ENCODE results near the gene ASB13. TPM values are rescaled to one million over a fixed set of nuclear protein-coding genes. Genes with fewer than 3 reads are reported as not detected.

Gene ASB13
- total and polyA plus RNA-seq, 2 of the 13 experiments (the other 11 are each of a cell fraction or from before 2014, with no cell fraction given): 9.3 to 15.4 TPM

DNA sequence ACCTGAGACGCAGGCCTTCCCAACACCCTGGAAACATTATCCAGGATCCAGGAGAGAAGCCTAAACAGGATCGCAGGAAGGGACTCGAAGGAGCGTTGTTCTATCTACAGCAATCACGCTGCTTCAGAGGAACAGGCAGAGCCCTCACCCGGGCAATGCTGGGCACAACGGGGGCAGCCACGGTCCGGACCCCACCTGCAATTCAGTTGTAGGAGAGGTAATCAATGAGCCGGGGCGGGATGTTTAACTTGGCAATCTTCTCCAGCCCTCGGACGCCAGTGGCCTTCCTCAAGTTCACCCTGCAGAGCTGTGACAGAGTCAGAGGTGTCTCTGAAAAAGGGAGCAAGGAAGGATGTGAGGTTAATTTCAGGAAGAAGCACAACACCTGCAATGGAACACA is 25.9 kb downstream of the ASB13 start:
- DNase-seq (ENCODE audit: low spot score) (no peak), FAIRE-seq (no peak), ATAC-seq (no peak)
- Histone ChIP-seq H3K9me3 (ENCODE audit: low read length) (no peaks in the 10 kb centered on the region), H3K4me3 (replicated peaks in 1 of 3; ENCODE audit: insufficient read depth in 1 of 3, low read depth in 2 of 3, low read length in 3 of 3) (no peak overlapping the region), H2AFZ (ENCODE audit: low read length) (no peak overlapping the region), H4K20me1 (ENCODE audit: insufficient read depth, low read length) (no peaks in the 10 kb centered on the region), H3K27me3 (ENCODE audit: control insufficient read depth in 1 of 2, insufficient read depth in 2 of 2, low read length in 2 of 2) (no peaks in the 10 kb centered on the region), H3K4me2 (ENCODE audit: low read depth, low read length) (no peak overlapping the region), H3K9ac (ENCODE audit: insufficient read depth, low read depth, low read length) (no peak overlapping the region), H3K27ac (ENCODE audit: extremely low read length, insufficient read depth, low read length) (no peak overlapping the region), H3K36me3 (replicated peaks in 1 of 2; ENCODE audit: control insufficient read depth in 1 of 2, insufficient read depth in 2 of 2, low read length in 2 of 2) (peaks cover 4 to 26% of the 10 kb centered on the region in 2 experiments; a peak in 4 of 5 replicates), H3K79me2 (ENCODE audit: insufficient read depth, low read length) (no peaks in the 10 kb centered on the region), H3K4me1 (ENCODE audit: insufficient read depth, low read length) (peaks cover 4% of the 10 kb centered on the region)
- POLR2A ChIA-PET: no interaction called here
- no peak for TF ChIP-seq NFKB2 (CRISPR knock-in tag; IDR thresholded peaks at IDR 0.05; ENCODE audit: borderline replicate concordance)
- TF ChIP-seq HNF1B (CRISPR knock-in tag; IDR thresholded peaks at IDR 0.05): no peak
- no peak for TF ChIP-seq ZNF773 (CRISPR knock-in tag; IDR thresholded peaks at IDR 0.05; ENCODE audit: borderline replicate concordance)
- TF ChIP-seq ZSCAN21 (CRISPR knock-in tag; IDR thresholded peaks at IDR 0.05; ENCODE audit: borderline replicate concordance): no peak
- TF ChIP-seq ZNF207 (IDR thresholded peaks at IDR 0.05; ENCODE audit: borderline replicate concordance): no peak
- no peak for TF ChIP-seq ZNF768 (CRISPR knock-in tag; IDR thresholded peaks at IDR 0.05)
- TF ChIP-seq, protein P1, sequence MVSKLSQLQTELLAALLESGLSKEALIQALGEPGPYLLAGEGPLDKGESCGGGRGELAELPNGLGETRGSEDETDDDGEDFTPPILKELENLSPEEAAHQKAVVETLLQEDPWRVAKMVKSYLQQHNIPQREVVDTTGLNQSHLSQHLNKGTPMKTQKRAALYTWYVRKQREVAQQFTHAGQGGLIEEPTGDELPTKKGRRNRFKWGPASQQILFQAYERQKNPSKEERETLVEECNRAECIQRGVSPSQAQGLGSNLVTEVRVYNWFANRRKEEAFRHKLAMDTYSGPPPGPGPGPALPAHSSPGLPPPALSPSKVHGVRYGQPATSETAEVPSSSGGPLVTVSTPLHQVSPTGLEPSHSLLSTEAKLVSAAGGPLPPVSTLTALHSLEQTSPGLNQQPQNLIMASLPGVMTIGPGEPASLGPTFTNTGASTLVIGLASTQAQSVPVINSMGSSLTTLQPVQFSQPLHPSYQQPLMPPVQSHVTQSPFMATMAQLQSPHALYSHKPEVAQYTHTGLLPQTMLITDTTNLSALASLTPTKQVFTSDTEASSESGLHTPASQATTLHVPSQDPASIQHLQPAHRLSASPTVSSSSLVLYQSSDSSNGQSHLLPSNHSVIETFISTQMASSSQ (IDR thresholded peaks at IDR 0.05; ENCODE audit: low read depth): no peak
- TF ChIP-seq, protein P1 (CRISPR knock-in tag; IDR thresholded peaks at IDR 0.05; ENCODE audit: borderline replicate concordance): no peak
- no peak for TF ChIP-seq GTF2F1 (IDR thresholded peaks at IDR 0.05; ENCODE audit: low read length)
- no peak for TF ChIP-seq XRCC5 (optimal IDR thresholded peaks at IDR 0.05; ENCODE audit: low read length)
- TF ChIP-seq ZNF451 (CRISPR knock-in tag; IDR thresholded peaks at IDR 0.05): no peak
- no peak for TF ChIP-seq ZNF12 (CRISPR knock-in tag; IDR thresholded peaks at IDR 0.05)
- TF ChIP-seq BRD4 (CRISPR knock-in tag; IDR thresholded peaks at IDR 0.05): no peak
- no peak for TF ChIP-seq ZNF354B (CRISPR knock-in tag; IDR thresholded peaks at IDR 0.05)
- intact Hi-C loops (cut with micrococcal nuclease; ENCODE audit: unreplicated experiment): no loop called here
- WGBS (ENCODE audit: low lambda C conversion rate): over 99% methylated on average over 13 of the region's 13 CpGs
- in situ Hi-C loops (cut with HindIII; ENCODE audit: extremely low pct_ligation_motif_present, low pct_unique_long_range_greater_than_20kb): no loop called here
- no TSS peak for BruUV-seq (replicated peaks)
- CTCF ChIA-PET (ENCODE audit: low intra/inter-chr PET ratio, low total read pairs): no interaction called here
